SW480 (cell line): ENCODE measurements around the gene LSS.

Experiments
- DNase-seq: peaks from one replicate; pipeline ENCODE4 v3.0.0-alpha.2; 2016; ENCODE audit warnings: low spot score

LSS gene

GRCh38 chr21:46228345-46229051 is at the start of gene LSS:
LSS (minus strand) TSS chr21:46228774; CDS start chr21:46228745, 29 bp downstream.
- DNase-seq: peak; percentile 98

GRCh38 chr21:46274797-46275390 is 46.3 kb upstream of the LSS start:
- no peak for DNase-seq

- DNase-seq: no peak
These were observed 44.8 kb upstream of the LSS start for GRCh38 chr21:46273341-46273740.

- DNase-seq: no peak
These were observed 40.9 kb upstream of the LSS start for GRCh38 chr21:46269466-46269865.

- no peak for DNase-seq
These were observed 39.8 kb upstream of the LSS start for GRCh38 chr21:46268371-46268770.

- no peak for DNase-seq
These were observed 38.4 kb upstream of the LSS start for GRCh38 chr21:46266946-46267345.

- no peak for DNase-seq
These were observed 37.4 kb upstream of the LSS start for GRCh38 chr21:46265736-46266525.

GRCh38 chr21:46264690-46265144 is 36.1 kb upstream of the LSS start:
- no peak for DNase-seq

- DNase-seq: no peak
These were observed 35.6 kb upstream of the LSS start for GRCh38 chr21:46264046-46264689.

- DNase-seq: no peak
These were observed 28.0 kb upstream of the LSS start for GRCh38 chr21:46256501-46256994.

- no peak for DNase-seq
These were observed 27.3 kb upstream of the LSS start for GRCh38 chr21:46255758-46256337.

- DNase-seq: no peak
These were observed 26.6 kb upstream of the LSS start for GRCh38 chr21:46255166-46255565.

- no peak for DNase-seq
These were observed 25.8 kb upstream of the LSS start for GRCh38 chr21:46254208-46254975.

- no peak for DNase-seq
These were observed 25.1 kb upstream of the LSS start for GRCh38 chr21:46253610-46254124.

GRCh38 chr21:46252840-46253239 is 24.3 kb upstream of the LSS start:
- DNase-seq: no peak

GRCh38 chr21:46250146-46250725 is 21.7 kb upstream of the LSS start:
- DNase-seq: no peak

- DNase-seq: no peak
These were observed 20.3 kb upstream of the LSS start for GRCh38 chr21:46248827-46249226.

- DNase-seq: no peak
These were observed 19.8 kb upstream of the LSS start for GRCh38 chr21:46248422-46248782.

- DNase-seq: no peak
These were observed 19.3 kb upstream of the LSS start for GRCh38 chr21:46247699-46248421.

GRCh38 chr21:46246345-46246744 is 17.8 kb upstream of the LSS start:
- DNase-seq: no peak
